Endothelial cell of umbilical vein (primary cell): Measurements from ENCODE around the gene RAB3GAP2. TPM values are rescaled to one million over a fixed set of nuclear protein-coding genes. Genes with fewer than 3 reads are reported as not detected.

Source experiments
- BruUV-seq: library from RNA; stranded (reverse); fragments of 400-500 nt; replicated peaks from 2 replicates; lab custom pipeline; 2021; lab: Mats Ljungman, UMichigan
- CTCF ChIA-PET: fragments of 300-600, 350-600 bp; sonication (Branson Sonifier 250); formaldehyde crosslinking; loops from one replicate; lab custom pipeline; 2021; ENCODE audit warnings: antibody characterized with exemption, inconsistent platforms; lab: Charles Lee
- POLR2A ChIA-PET: fragments of 300-600, 350-600 bp; sonication (Branson Sonifier 250); formaldehyde crosslinking; loops from one replicate; lab custom pipeline; 2021; ENCODE audit warnings: antibody characterized with exemption, inconsistent platforms; lab: Charles Lee
- DNase-seq: peaks from one replicate; pipeline ENCODE4 v3.0.0-alpha.2; 2011; ENCODE audit warnings: low read depth, low spot score
- FAIRE-seq: peaks from 2 replicates; lab custom pipeline; 2011; peaks lifted over from hg19 to GRCh38; lab: Jason Lieb, UNC
- H2AFZ ChIP-seq: 2 replicates; pipeline ENCODE4 v1.6.0; 2012; ENCODE audit warnings: low read depth, low read length, control low read depth, inconsistent platforms
- H3K27ac ChIP-seq: 2 replicates; pipeline ENCODE4 v1.5.1; 2011; ENCODE audit warnings: low read depth, mild to moderate bottlenecking, control low read depth, low read length, moderate library complexity; ENCODE audit not compliant: insufficient read depth
- H3K27me3 ChIP-seq, 2 experiments: 2 replicates each; pipeline versions ENCODE4 v1.6.0 to v1.6.1; 2011; ENCODE audit warnings: low read length in 2 of 2, mixed read lengths in 1 of 2; ENCODE audit not compliant: control insufficient read depth in 2 of 2, insufficient read depth in 2 of 2
- H3K36me3 ChIP-seq, 2 experiments: 2 replicates in 1 of 2; 3 replicates in 1 of 2; pipeline ENCODE4 v1.5.1; 2011; ENCODE audit warnings: low read length in 2 of 2, mild to moderate bottlenecking in 1 of 2, moderate library complexity in 1 of 2; ENCODE audit not compliant: control insufficient read depth in 2 of 2, insufficient read depth in 2 of 2; ENCODE audit errors: extremely low read depth in 1 of 2
- H3K4me1 ChIP-seq: 3 replicates; pipeline ENCODE4 v1.5.1; 2011; ENCODE audit warnings: mild to moderate bottlenecking, low read length; ENCODE audit not compliant: control insufficient read depth, insufficient read depth; ENCODE audit errors: extremely low read depth
- H3K4me2 ChIP-seq: 2 replicates; pipeline ENCODE4 v1.6.1; 2011; ENCODE audit warnings: low read length, control low read depth, mixed read lengths; ENCODE audit not compliant: insufficient read depth
- H3K4me3 ChIP-seq, 3 experiments: fragments of 200-600 bp in 1 of 3; sonication (generic), shearing (Covaris generic) in 1 of 3; replicated peaks in 1 of 3; 2 replicates each; pipeline ENCODE4 v1.5.1; 2011 to 2016; ENCODE audit warnings: control low read depth in 3 of 3, low read length in 3 of 3, mild to moderate bottlenecking in 2 of 3, inconsistent platforms in 1 of 3, low read depth in 1 of 3, moderate library complexity in 1 of 3; ENCODE audit not compliant: insufficient read depth in 1 of 3
- H3K79me2 ChIP-seq: 2 replicates; pipeline ENCODE4 v1.6.0; 2012; ENCODE audit warnings: low read length, inconsistent platforms; ENCODE audit not compliant: control insufficient read depth, insufficient read depth
- H3K9ac ChIP-seq: replicated peaks from 2 replicates; pipeline ENCODE3; 2011; ENCODE audit warnings: low read length, control low read depth; ENCODE audit not compliant: insufficient read depth; ENCODE audit errors: extremely low read depth
- H3K9me1 ChIP-seq: replicated peaks from 3 replicates; pipeline ENCODE4 v1.6.0; 2011; ENCODE audit warnings: mild to moderate bottlenecking, low read length; ENCODE audit not compliant: control insufficient read depth, insufficient read depth; ENCODE audit errors: extremely low read depth
- H3K9me3 ChIP-seq: replicated peaks from 2 replicates; pipeline ENCODE4 v1.5.1; 2012; ENCODE audit warnings: low read length, inconsistent platforms; ENCODE audit not compliant: control insufficient read depth, insufficient read depth
- H4K20me1 ChIP-seq: replicated peaks from 2 replicates; pipeline ENCODE3; 2011; ENCODE audit warnings: mild to moderate bottlenecking, low read length; ENCODE audit not compliant: control insufficient read depth, insufficient read depth; ENCODE audit errors: extremely low read depth
- EZH2 ChIP-seq: IDR thresholded peaks from 2 replicates; pipeline ENCODE4 v1.6.1; 2012; ENCODE audit warnings: borderline replicate concordance, low read depth, mild to moderate bottlenecking, moderate library complexity, low read length, inconsistent platforms; ENCODE audit not compliant: severe bottlenecking
- FOS ChIP-seq: IDR thresholded peaks from 2 replicates; pipeline ENCODE4 v1.6.1; 2011; ENCODE audit warnings: mild to moderate bottlenecking, low read length, moderate library complexity, borderline replicate concordance; ENCODE audit not compliant: insufficient read depth
- GATA2 ChIP-seq: IDR thresholded peaks from 2 replicates; pipeline ENCODE4 v1.7.0; 2011; ENCODE audit warnings: low read depth, mild to moderate bottlenecking, moderate library complexity, mixed read lengths, low read length; ENCODE audit not compliant: insufficient read length, insufficient read depth
- JUN ChIP-seq: IDR thresholded peaks from 2 replicates; pipeline ENCODE4 v1.6.1; 2011; ENCODE audit warnings: borderline replicate concordance, low read depth; ENCODE audit not compliant: insufficient read length, insufficient read depth
- MYC ChIP-seq: IDR thresholded peaks from one replicate; pipeline ENCODE4 v1.6.1; 2011; ENCODE audit warnings: mild to moderate bottlenecking, low read depth, low read length
- POLR2A ChIP-seq: IDR thresholded peaks from 2 replicates; pipeline ENCODE4 v1.6.1; 2012; ENCODE audit warnings: low read depth, mild to moderate bottlenecking, control low read depth, low read length
- POLR2AphosphoS5 ChIP-seq: IDR thresholded peaks from 2 replicates; pipeline ENCODE4 v1.6.1; 2012; ENCODE audit warnings: low read depth, mild to moderate bottlenecking, control low read depth, low read length, moderate library complexity; ENCODE audit not compliant: insufficient read depth
- dilution Hi-C: fragments of 300-500 bp; cut with MboI; formaldehyde crosslinking; loops from one replicate; pipeline ENCODE4 v1.15.0; 2019; ENCODE audit warnings: low sequenced_read_pairs; ENCODE audit not compliant: extremely low pct_ligation_motif_present
- intact Hi-C: fragments of 100-400 bp; cut with micrococcal nuclease; formaldehyde crosslinking; loops from one replicate; pipeline ENCODE4 v1.10.0; 2022
- microRNA counts: library from miRNA; unstranded; fragments of <30 nt; microRNA quantifications from one replicate; lab custom pipeline; 2016
- microRNA-seq: library from miRNA; unstranded; fragments of <30 nt; microRNA quantifications from one replicate; pipeline ENCODE4 v1.2.0, GENCODE V29; 2021; ENCODE audit warnings: borderline number of aligned reads, borderline replicate concordance
- polyA plus RNA-seq, 4 experiments: library from polyadenylated mRNA; depleted of rRNA in 3 of 4; stranded (reverse) in 3 of 4; unstranded in 1 of 4; fragments of >200 nt; gene quantifications; 2 replicates each; pipeline versions ENCODE4 v1.2.1 to v1.2.3, GENCODE V29; 2011 to 2012; ENCODE audit warnings: missing spikeins in 1 of 4
- small RNA-seq: library from RNA; depleted of rRNA; stranded (forward); fragments of <200 nt; gene quantifications from one replicate; pipeline ENCODE3, GENCODE V24; 2012; ENCODE audit warnings: low replicate concordance, low read depth; ENCODE audit not compliant: insufficient read depth, insufficient read length
- total RNA-seq: library from RNA; stranded (reverse); gene quantifications from 2 replicates; pipeline ENCODE4 v1.2.3, GENCODE V29; 2021
- TF ChIP-seq, protein P1 (sequence below): IDR thresholded peaks from 2 replicates; pipeline ENCODE4 v1.6.1; 2011; ENCODE audit not compliant: insufficient read depth, insufficient read length
- TF ChIP-seq, protein P2 (sequence below), 2 donors: IDR thresholded peaks; 1 replicate in 1 of 2; 2 replicates in 1 of 2; pipeline ENCODE4 v1.5.1; 2011; ENCODE audit warnings: low read length in 2 of 2, mild to moderate bottlenecking in 2 of 2, moderate library complexity in 2 of 2, control low read depth in 1 of 2, inconsistent platforms in 1 of 2, low read depth in 1 of 2; ENCODE audit not compliant: insufficient read depth in 1 of 2; ENCODE audit errors: extremely low read depth in 1 of 2

RAB3GAP2 gene
- total and polyA plus RNA-seq, 2 donors (not counting 3 experiments of a cell fraction or from before 2014, with no cell fraction given): 11.1 to 37.4 TPM

DNA sequence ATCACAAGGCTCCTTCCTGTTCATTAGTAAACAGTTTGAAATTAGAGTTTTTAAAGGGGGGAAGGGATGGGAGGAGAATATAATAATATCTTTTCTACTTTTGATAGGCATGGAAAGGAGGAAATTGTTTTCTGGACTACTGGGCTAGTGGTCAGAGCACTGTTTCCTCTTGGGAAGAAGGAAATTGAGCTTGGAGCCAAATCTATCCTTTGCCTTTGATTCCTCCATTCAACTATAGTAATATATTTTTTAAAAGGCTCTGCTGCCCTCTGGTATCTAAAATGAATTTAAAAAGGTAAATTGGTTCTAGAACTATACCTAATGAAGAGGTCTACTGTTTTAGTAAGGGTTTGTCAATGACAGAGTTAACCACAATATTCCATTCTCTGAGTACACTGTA is 172.4 kb downstream of the RAB3GAP2 start:
- FAIRE-seq: no peak

More for the DNA sequence above, 172.4 kb downstream of the RAB3GAP2 start:
- Histone ChIP-seq H3K79me2 (peaks cover 7% of the 10 kb centered on the region), H3K27ac (no peak overlapping the region), H3K4me1 (peaks cover 3% of the 10 kb centered on the region), H3K27me3 (no peaks in the 10 kb centered on the region), H3K4me2 (no peak overlapping the region), H3K9me3 (no peaks in the 10 kb centered on the region), H4K20me1 (no peaks in the 10 kb centered on the region), H3K36me3 (peaks cover 0 to 10% of the 10 kb centered on the region in 2 experiments), H3K9me1 (no peaks in the 10 kb centered on the region), H3K4me3 (no peak overlapping the region), H2AFZ (no peak overlapping the region), H3K9ac (no peak overlapping the region)
- ChIA-PET CTCF (interaction anchor here (0.7 to 2.4 kb wide), 7 partner anchors 10 to 110 kb away, joined by 3 to 22 read pairs (median 4); partner anchors contain the start of gene BPNT1), POLR2A (no interaction called here)
- TF ChIP-seq JUN: no peak
- TF ChIP-seq, protein P1, sequence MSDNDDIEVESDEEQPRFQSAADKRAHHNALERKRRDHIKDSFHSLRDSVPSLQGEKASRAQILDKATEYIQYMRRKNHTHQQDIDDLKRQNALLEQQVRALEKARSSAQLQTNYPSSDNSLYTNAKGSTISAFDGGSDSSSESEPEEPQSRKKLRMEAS: no peak
- TF ChIP-seq EZH2: no peak
- TF ChIP-seq, protein P2, sequence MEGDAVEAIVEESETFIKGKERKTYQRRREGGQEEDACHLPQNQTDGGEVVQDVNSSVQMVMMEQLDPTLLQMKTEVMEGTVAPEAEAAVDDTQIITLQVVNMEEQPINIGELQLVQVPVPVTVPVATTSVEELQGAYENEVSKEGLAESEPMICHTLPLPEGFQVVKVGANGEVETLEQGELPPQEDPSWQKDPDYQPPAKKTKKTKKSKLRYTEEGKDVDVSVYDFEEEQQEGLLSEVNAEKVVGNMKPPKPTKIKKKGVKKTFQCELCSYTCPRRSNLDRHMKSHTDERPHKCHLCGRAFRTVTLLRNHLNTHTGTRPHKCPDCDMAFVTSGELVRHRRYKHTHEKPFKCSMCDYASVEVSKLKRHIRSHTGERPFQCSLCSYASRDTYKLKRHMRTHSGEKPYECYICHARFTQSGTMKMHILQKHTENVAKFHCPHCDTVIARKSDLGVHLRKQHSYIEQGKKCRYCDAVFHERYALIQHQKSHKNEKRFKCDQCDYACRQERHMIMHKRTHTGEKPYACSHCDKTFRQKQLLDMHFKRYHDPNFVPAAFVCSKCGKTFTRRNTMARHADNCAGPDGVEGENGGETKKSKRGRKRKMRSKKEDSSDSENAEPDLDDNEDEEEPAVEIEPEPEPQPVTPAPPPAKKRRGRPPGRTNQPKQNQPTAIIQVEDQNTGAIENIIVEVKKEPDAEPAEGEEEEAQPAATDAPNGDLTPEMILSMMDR (IDR thresholded peaks at IDR 0.05; ENCODE audit: extremely low read depth in 1 of 2, insufficient read depth in 1 of 2, low read depth in 1 of 2, low read length in 2 of 2): no peak
- TF ChIP-seq GATA2: no peak
- TF ChIP-seq MYC: no peak
- no peak for TF ChIP-seq POLR2A
- no peak for TF ChIP-seq FOS
- TF ChIP-seq POLR2AphosphoS5: no peak
- DNase-seq: peak; percentile 23
- intact Hi-C loops: loop anchor here (10.0 kb wide), 1 partner anchor 265 kb away; no protein-coding TSS in a partner anchor
- dilution Hi-C loops: no loop called here
- no TSS peak for BruUV-seq

MicroRNAs encoded within 50 kb of the gene (microRNA counts, 767-probe panel; counts per million panel counts)
- 723 counts per million, percentile 96 among the panel's probes with 10 or more counts for microRNA hsa-miR-194-5p (lab: Ali Mortazavi, UCI)
- microRNA hsa-miR-215 (lab: Ali Mortazavi, UCI): 723 counts per million, percentile 96 among the panel's probes with 10 or more counts
- 723 counts per million, percentile 96 among the panel's probes with 10 or more counts for microRNA hsa-miR-664-3p (lab: Ali Mortazavi, UCI)

Small RNAs within 50 kb of the gene (microRNA-seq; reads per million reads assigned to microRNA genes)
- gene MIR194-1 (1.9 reads per million), gene MIR215 (not detected), gene MIR664A (20.3 reads per million, percentile 36 among the genes with 10 or more reads in this experiment)

Small RNAs within 50 kb of the gene (small RNA-seq; reads per million reads assigned to genes)
- gene MIR194-1 (not detected), gene MIR215 (not detected), gene MIR664A (not detected), gene SNORA36B (2.2 reads per million, percentile 4 among the genes with 10 or more reads in this experiment)

Other genes with a start within 250 kb of the RAB3GAP2 start
- 103 and 109 TPM in 2 replicates for gene EPRS1, start 225.9 kb downstream of the RAB3GAP2 start, total RNA-seq
- 22.2 and 22.9 TPM in 2 replicates for gene EPRS1, start 225.9 kb downstream of the RAB3GAP2 start, polyA plus RNA-seq
- 17.4 and 20.3 TPM in 2 replicates for gene BPNT1, start 182.7 kb downstream of the RAB3GAP2 start, total RNA-seq
- 22.9 and 29.0 TPM in 2 replicates for gene BPNT1, start 182.7 kb downstream of the RAB3GAP2 start, polyA plus RNA-seq
- gene IARS2, start 178.3 kb downstream of the RAB3GAP2 start, total RNA-seq: 57.6 and 62.8 TPM in 2 replicates
- 9.2 and 15.5 TPM in 2 replicates for gene IARS2, start 178.3 kb downstream of the RAB3GAP2 start, polyA plus RNA-seq